Fibroblast of the conjunctiva (primary cell): ENCODE results near the gene PHLDA2.
"Not testable (repeated sequence)": the region's sequence is repeated elsewhere in the genome, so short reads cannot be mapped to it uniquely, and the experiment has no call there.

ENCODE experiments used
- DNase-seq: peaks from one replicate; pipeline ENCODE4 v3.0.0-alpha.2; 2010; ENCODE audit warnings: low read depth

Gene PHLDA2

GRCh38 chr11:2945031-2945756 is 16.0 kb upstream of the PHLDA2 start:
- DNase-seq: peak; percentile 82

DNA sequence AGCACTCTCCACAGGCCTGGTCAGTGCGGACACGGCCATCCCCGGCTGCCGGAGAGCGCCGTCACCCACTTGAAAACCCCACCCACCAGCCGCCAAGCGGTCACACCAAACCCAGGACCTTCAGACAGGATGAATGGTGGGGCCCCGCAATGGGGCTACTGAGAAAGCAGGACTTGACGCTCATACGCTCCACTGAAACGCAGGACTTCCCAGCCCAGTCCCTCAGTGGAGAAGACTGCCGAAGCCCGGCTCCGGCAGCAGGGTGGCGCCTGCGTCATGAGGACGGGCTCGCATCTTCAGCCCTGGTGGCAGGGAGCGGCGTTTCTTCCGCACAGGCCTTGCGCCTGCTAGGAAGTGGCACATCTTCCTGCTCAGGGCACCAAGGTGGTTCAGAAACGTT is 15.3 kb upstream of the PHLDA2 start:
- DNase-seq: no peak

DNA sequence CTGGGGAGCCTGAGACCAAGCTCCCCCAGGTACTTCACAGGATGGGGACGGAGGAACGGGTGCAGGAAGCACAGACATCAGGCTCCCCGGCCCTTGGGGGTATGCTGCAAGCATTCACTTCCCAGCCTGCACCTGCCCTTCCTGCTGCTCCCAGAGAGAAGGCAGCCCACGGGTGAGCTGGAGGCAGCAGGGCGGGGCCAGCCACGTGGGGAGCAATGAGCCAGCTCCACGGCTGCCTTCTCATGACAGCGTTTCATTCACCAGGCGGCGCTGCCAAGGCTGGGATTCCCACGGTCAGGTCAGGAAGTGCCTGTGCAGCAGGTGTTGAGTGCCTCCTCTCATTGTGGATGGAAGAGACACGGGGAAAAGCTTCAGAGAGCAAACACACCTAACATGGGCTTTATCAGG is 14.5 kb upstream of the PHLDA2 start:
- DNase-seq: no peak

- DNase-seq: no peak
These were observed 13.9 kb upstream of the PHLDA2 start for GRCh38 chr11:2942872-2943710.

GRCh38 chr11:2942447-2942846 is 13.2 kb upstream of the PHLDA2 start:
- DNase-seq: no peak

GRCh38 chr11:2940921-2941821 is 12.0 kb upstream of the PHLDA2 start:
- DNase-seq: no peak

DNA sequence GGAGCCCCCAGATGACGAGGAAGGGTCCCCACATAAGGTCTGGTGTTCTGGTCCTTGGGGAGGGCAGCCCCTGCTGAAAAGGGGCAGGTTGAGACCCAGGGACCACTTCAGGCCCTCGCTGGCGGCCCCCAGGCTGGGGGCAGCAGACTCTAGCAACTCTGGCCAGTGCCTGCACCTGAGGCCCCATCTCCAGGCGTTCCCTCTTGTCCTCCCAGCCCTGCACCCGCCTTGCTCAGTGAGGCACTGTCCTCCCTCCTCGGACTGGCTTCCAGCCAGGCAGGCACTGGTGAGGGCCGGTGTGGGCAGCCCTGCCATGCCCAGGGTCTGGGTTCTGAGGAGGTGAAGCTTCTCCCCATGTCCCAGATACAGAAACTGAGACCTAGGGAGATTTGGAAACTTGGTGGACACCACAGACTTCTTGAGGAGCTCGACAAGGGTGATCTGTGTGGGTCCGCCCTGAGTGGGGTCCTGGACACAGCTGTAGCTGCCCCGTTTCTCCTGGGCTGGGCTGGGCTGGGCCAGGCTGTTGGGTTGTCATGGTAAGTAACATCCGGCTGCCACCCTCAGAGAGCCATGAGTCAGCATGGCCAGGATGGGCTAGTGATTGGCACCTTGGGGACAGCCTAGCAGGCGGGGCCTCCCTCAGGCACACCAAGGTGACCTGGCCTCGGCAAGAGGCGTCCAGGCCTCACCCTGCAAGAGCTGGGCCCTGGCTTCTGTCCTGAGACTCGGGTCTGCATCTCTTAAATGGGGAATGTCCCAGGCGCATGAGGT is 11.1 kb upstream of the PHLDA2 start:
- no peak for DNase-seq

- DNase-seq: not testable (repeated sequence)
These were observed 9.5 kb upstream of the PHLDA2 start for GRCh38 chr11:2938458-2939418.

DNA sequence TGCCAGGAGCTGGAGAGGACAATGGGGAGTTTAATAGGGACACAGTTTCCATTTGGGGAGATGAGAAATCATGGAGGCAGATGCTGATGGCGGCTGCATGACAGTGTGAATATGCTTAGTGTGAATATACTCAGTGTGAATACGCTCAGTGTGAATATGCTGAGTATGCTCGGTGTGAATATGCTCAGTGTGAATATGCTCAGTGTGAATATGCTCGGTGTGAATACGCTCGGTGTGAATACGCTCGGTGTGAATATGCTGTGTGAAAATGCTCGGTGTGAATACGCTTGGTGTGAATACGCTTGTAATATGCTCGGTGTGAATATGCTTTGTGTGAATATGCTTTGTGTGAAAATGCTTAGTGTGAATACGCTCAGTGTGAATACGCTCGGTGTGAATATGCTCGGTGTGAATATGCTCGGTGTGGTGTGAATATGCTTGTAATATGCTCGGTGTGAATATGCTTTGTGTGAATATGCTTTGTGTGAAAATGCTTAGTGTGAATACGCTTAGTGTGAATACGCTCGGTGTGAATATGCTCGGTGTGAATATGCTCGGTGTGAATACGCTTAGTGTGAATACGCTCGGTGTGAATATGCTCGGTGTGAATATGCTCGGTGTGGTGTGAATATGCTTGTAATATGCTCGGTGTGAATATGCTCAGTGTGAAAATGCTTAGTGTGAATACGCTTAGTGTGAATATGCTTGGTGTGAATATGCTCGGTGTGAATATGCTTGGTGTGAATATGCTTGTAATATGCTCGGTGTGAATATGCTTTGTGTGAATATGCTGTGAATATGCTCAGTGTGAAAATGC is 8.6 kb upstream of the PHLDA2 start:
- not testable (repeated sequence) for DNase-seq

GRCh38 chr11:2934611-2935239 is 5.5 kb upstream of the PHLDA2 start:
- DNase-seq: no peak

DNA sequence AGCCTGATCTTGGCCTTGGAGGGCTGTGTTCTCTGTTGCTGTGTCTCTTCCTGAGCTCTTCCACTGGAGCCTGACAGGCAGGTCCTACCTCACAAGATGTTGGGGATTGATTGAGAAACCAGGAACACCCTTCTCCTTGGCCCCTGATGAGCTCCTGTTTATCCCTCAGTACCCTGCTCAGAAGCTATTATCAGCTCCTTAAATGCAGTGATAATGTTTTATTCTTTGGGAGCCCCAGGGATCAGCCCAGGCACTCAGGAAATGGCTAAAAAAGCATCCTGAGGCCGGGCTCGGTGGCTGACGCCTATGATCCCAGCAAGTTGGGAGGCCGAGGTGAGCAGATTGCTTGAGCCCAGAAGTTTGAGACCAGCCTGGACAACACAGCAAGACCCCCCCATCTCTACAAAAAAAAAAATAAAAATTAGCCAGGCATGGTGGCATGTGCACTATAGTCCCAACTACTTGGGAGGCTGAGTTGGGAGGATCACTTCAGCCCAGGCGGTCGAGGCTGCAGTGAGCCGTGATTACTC is 4.9 kb upstream of the PHLDA2 start:
- no peak for DNase-seq

DNA sequence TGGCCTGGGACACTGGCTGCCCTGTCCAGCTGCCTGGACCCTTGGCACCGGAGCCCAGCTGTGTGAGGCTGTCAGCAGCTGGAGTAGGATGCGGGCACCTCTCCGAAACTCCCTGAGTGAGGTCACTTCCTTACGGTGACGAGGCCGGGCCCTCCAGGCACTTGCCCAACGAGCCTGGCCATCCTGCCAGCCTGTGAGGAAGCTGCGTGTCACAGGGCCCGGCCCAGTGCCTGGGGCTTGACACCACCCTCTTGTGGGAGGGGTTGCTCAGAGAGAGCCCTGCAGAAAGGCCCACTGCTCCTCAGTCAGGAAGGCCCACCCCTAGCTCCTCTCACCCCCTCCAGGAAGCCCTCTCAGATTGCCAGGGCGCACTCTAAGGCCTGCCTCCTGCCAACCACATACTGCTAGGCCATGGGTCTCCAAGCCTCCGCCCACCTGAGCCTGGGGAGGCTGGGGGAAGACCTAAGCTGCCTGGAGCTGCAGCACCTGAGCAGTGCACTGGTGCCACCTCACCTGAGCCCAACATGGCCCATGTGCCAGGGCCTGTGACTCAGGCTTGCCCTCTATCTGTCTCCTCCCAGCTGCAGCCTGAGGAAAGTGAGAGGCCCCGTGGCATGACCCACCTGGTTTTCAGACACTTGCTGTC is 4.3 kb upstream of the PHLDA2 start:
- DNase-seq: peak; percentile 65

GRCh38 chr11:2932850-2933251 is 3.6 kb upstream of the PHLDA2 start:
- DNase-seq: no peak

- DNase-seq: no peak
These were observed 2.8 kb upstream of the PHLDA2 start for GRCh38 chr11:2931771-2932738.

- DNase-seq: no peak
These were observed 2.2 kb upstream of the PHLDA2 start for GRCh38 chr11:2931420-2931746.

DNA sequence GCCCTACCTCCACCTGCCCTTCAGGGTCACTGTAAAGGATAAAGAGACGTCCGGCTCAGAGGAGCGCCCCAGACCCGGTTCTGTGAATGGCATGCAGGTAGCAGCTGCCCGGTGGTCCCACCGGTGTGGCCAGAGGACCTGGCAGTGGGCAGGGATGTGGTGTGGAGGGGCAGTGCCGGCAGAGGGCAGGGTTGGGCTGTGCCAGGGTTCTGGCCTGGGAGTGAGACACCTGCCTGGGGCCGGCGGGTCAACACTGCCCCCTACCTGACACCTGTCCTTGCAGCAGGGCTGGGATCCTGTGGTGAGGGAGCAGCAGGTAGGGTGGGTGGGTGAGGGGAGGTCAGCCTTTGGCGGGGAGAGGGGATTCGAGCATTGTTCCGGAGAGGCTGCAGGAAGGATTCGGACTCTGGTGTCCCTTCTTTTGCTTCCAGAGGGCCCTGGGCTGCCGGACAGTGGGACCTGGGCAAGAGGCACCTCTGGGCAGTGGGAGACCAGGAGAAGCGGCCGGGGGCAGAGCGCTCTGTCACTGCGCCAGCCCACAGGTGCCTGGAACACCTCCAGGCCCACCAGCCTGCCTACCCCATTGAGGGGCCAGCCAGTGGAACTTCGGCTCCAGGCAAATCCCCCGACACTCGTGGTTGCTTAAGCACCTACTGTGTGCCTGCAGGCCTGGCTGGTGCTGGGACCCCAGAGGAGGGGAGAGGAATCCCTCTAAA is 1.6 kb upstream of the PHLDA2 start:
- no peak for DNase-seq
